GM23338 (cell line): Measurements from ENCODE around the gene PTPN21. TPM values are rescaled to one million over a fixed set of nuclear protein-coding genes. Genes with fewer than 3 reads are reported as not detected.
A peak's percentile ranks its signal among the peaks of the same experiment; 100 is the strongest.

Experiments
- ATAC-seq: fragments of 200-7000 bp; cut with Tn5 transposase; 3 replicates; pipeline ENCODE4 v1.9.1; 2020
- DNase-seq: peaks from one replicate; pipeline ENCODE4 v3.0.0-alpha.2; 2015; ENCODE audit warnings: low spot score
- H2AFZ ChIP-seq: fragments of 200-600 bp; sonication (generic); 2 replicates; pipeline ENCODE4 v1.8.0; 2016; ENCODE audit warnings: antibody characterized with exemption, mild to moderate bottlenecking, moderate library complexity
- H3F3A ChIP-seq: fragments of 200-600 bp; sonication (generic); replicated peaks from 2 replicates; pipeline ENCODE4 v1.8.0; 2017; ENCODE audit warnings: antibody characterized with exemption, mixed run types, low read depth
- H3K27ac ChIP-seq: fragments of 200-600 bp; sonication (generic); 2 replicates; pipeline ENCODE4 v1.6.1; 2016; ENCODE audit warnings: low read depth
- H3K27me3 ChIP-seq: fragments of 200-600 bp; sonication (generic); 2 replicates; pipeline ENCODE4 v1.8.0; 2016; ENCODE audit warnings: mild to moderate bottlenecking, mixed run types, moderate library complexity; ENCODE audit not compliant: insufficient read depth
- H3K36me3 ChIP-seq: fragments of 200-600 bp; sonication (generic); 2 replicates; pipeline ENCODE4 v1.8.0; 2016; ENCODE audit warnings: mild to moderate bottlenecking; ENCODE audit not compliant: insufficient read depth
- H3K4me1 ChIP-seq: fragments of 200-600 bp; sonication (generic); 2 replicates; pipeline ENCODE4 v1.8.0; 2016; ENCODE audit warnings: mild to moderate bottlenecking, moderate library complexity; ENCODE audit not compliant: insufficient read depth
- H3K4me2 ChIP-seq: fragments of 200-600 bp; sonication (generic); 2 replicates; pipeline ENCODE4 v1.7.1; 2017; ENCODE audit warnings: mixed run types
- H3K4me3 ChIP-seq: fragments of 200-600 bp; sonication (generic); 2 replicates; pipeline ENCODE4 v1.6.1; 2016; ENCODE audit warnings: mixed run types
- H3K79me2 ChIP-seq: fragments of 200-600 bp; sonication (generic); replicated peaks from 2 replicates; pipeline ENCODE4 v1.8.0; 2017; ENCODE audit warnings: mild to moderate bottlenecking; ENCODE audit not compliant: insufficient read depth
- H3K9me2 ChIP-seq: fragments of 200-600 bp; sonication (generic); 2 replicates; pipeline ENCODE4 v1.8.0; 2017; ENCODE audit not compliant: insufficient read depth
- H4K20me1 ChIP-seq: fragments of 200-600 bp; sonication (generic); replicated peaks from 2 replicates; pipeline ENCODE4 v1.8.0; 2017; ENCODE audit warnings: mild to moderate bottlenecking; ENCODE audit not compliant: insufficient read depth
- H3K27ac Mint-ChIP-seq: 2 replicates; pipeline ENCODE4 v1.8.0; 2020; ENCODE audit warnings: inconsistent platforms, mild to moderate bottlenecking, moderate library complexity, mixed read lengths
- H3K27me3 Mint-ChIP-seq: 3 replicates; pipeline ENCODE4 v1.8.0; 2022; ENCODE audit warnings: low read depth, mild to moderate bottlenecking, moderate library complexity, mixed read lengths, inconsistent platforms; ENCODE audit not compliant: insufficient read depth, poor library complexity
- H3K36me3 Mint-ChIP-seq: 3 replicates; pipeline ENCODE4 v1.8.0; 2021; ENCODE audit warnings: low read depth, mild to moderate bottlenecking, inconsistent platforms, moderate library complexity, mixed read lengths
- H3K4me1 Mint-ChIP-seq: 3 replicates; pipeline ENCODE4 v1.8.0; 2020; ENCODE audit warnings: mild to moderate bottlenecking, inconsistent platforms, mixed read lengths
- H3K4me3 Mint-ChIP-seq: 3 replicates; pipeline ENCODE4 v1.8.0; 2021; ENCODE audit warnings: moderate library complexity, mild to moderate bottlenecking, inconsistent platforms, mixed read lengths
- H3K9me3 Mint-ChIP-seq: 3 replicates; pipeline ENCODE4 v1.8.0; 2020; ENCODE audit warnings: moderate library complexity, mild to moderate bottlenecking, inconsistent platforms, mixed read lengths
- EZH2 ChIP-seq: fragments of 200-600 bp; sonication (generic); IDR thresholded peaks from one replicate; pipeline ENCODE4 v1.8.0; 2017; ENCODE audit warnings: antibody characterized with exemption, mild to moderate bottlenecking, low read depth; ENCODE audit not compliant: unreplicated experiment
- JUNB ChIP-seq: IDR thresholded peaks from one replicate; pipeline ENCODE4 v1.6.1; 2016; ENCODE audit warnings: antibody characterized with exemption; ENCODE audit not compliant: unreplicated experiment
- REST ChIP-seq: IDR thresholded peaks from one replicate; pipeline ENCODE4 v1.6.1; 2018; ENCODE audit warnings: antibody characterized with exemption; ENCODE audit not compliant: unreplicated experiment
- STAT1 ChIP-seq: IDR thresholded peaks from one replicate; pipeline ENCODE4 v1.6.1; 2016; ENCODE audit warnings: antibody characterized with exemption; ENCODE audit not compliant: unreplicated experiment
- polyA plus RNA-seq: library from polyadenylated mRNA; unstranded; fragments of >200 nt; fragmentation: Nextera tagmentation; extraction: Ambion mirVana; gene quantifications from 2 replicates; pipeline ENCODE4 v1.2.1, GENCODE V29; 2016
- total RNA-seq: library from RNA; depleted of rRNA; stranded (reverse); fragments of >200 nt; shearing (Covaris generic); gene quantifications from 2 replicates; pipeline ENCODE4 v1.2.3, GENCODE V29; 2014
- TF ChIP-seq, protein P1 (sequence below), 2 experiments: fragments of 200-600 bp in 1 of 2; sonication (generic) in 1 of 2; conservative IDR thresholded peaks; 2 replicates each; pipeline versions ENCODE4 v1.5.1 to v1.6.1; 2016 to 2017; ENCODE audit warnings: antibody characterized with exemption in 2 of 2, low read depth in 2 of 2, mild to moderate bottlenecking in 2 of 2, moderate library complexity in 1 of 2

PTPN21 gene
- total and polyA plus RNA-seq, 2 experiments from 2014 or later: 2.7 to 5.6 TPM

- H3K27me3 ChIP-seq: no peaks in the 10 kb centered on the region
- H3F3A ChIP-seq: 0 out of 2 replicates have a peak, but pooled peaks cover 3% of the 10 kb centered on the region
- H2AFZ ChIP-seq: peak overlapping the region; percentile 20; the same call in 1 of the 2 replicates
- Mint-ChIP-seq H3K27me3 (peaks cover 17% of the 10 kb centered on the region), H3K4me3 (no peak overlapping the region), H3K36me3 (peaks cover 10% of the 10 kb centered on the region; the same call in 2 of the 3 replicates), H3K27ac (no peak overlapping the region), H3K4me1 (peaks cover 34% of the 10 kb centered on the region), H3K9me3 (no peaks in the 10 kb centered on the region; the same call in 2 of the 3 replicates)
- ATAC-seq: no peak
- no peaks in the 10 kb centered on the region for H3K9me2 ChIP-seq
- H3K4me2 ChIP-seq: no peak overlapping the region
- H3K27ac ChIP-seq: no peak overlapping the region
- H3K36me3 ChIP-seq: no peaks in the 10 kb centered on the region
- TF ChIP-seq REST: no peak
- TF ChIP-seq, protein P1, sequence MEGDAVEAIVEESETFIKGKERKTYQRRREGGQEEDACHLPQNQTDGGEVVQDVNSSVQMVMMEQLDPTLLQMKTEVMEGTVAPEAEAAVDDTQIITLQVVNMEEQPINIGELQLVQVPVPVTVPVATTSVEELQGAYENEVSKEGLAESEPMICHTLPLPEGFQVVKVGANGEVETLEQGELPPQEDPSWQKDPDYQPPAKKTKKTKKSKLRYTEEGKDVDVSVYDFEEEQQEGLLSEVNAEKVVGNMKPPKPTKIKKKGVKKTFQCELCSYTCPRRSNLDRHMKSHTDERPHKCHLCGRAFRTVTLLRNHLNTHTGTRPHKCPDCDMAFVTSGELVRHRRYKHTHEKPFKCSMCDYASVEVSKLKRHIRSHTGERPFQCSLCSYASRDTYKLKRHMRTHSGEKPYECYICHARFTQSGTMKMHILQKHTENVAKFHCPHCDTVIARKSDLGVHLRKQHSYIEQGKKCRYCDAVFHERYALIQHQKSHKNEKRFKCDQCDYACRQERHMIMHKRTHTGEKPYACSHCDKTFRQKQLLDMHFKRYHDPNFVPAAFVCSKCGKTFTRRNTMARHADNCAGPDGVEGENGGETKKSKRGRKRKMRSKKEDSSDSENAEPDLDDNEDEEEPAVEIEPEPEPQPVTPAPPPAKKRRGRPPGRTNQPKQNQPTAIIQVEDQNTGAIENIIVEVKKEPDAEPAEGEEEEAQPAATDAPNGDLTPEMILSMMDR (conservative IDR thresholded peaks at IDR 0.05; ENCODE audit: low read depth in 2 of 2): peak; percentile 41 to 42; a peak in 3 of 4 replicates
- peaks cover 29% of the 10 kb centered on the region for H3K4me1 ChIP-seq
- H4K20me1 ChIP-seq: no peaks in the 10 kb centered on the region
- peak; percentile 43 for DNase-seq
- H3K79me2 ChIP-seq: peaks cover 15% of the 10 kb centered on the region
- H3K4me3 ChIP-seq: no peak overlapping the region
Observed at GRCh38 chr14:88559852-88560251, 5.0 kb upstream of the PTPN21 start.

GRCh38 chr14:88556581-88556980 is 1.8 kb upstream of the PTPN21 start:
- Mint-ChIP-seq H3K4me3 (no peak overlapping the region), H3K4me1 (peaks cover 29% of the 10 kb centered on the region), H3K27me3 (peaks cover 16% of the 10 kb centered on the region), H3K36me3 (no peaks in the 10 kb centered on the region), H3K9me3 (no peaks in the 10 kb centered on the region), H3K27ac (no peak overlapping the region)
- Histone ChIP-seq H3K4me2 (no peak overlapping the region), H3K27ac (no peak overlapping the region), H3K9me2 (no peaks in the 10 kb centered on the region), H3K4me1 (peaks cover 26% of the 10 kb centered on the region), H2AFZ (no peak overlapping the region; the same call in 1 of the 2 replicates), H3K36me3 (no peaks in the 10 kb centered on the region), H3F3A (0 out of 2 replicates have a peak, but pooled peaks cover 3% of the 10 kb centered on the region), H4K20me1 (no peaks in the 10 kb centered on the region), H3K79me2 (peaks cover 14% of the 10 kb centered on the region), H3K27me3 (peaks cover 19% of the 10 kb centered on the region), H3K4me3 (no peak overlapping the region)
- ATAC-seq (no peak), DNase-seq (no peak)
- TF ChIP-seq EZH2 (no peak), STAT1 (no peak), REST (no peak), JUNB (no peak)
- TF ChIP-seq, protein P1 (conservative IDR thresholded peaks at IDR 0.05; ENCODE audit: low read depth in 2 of 2): no peak
